Placental epithelial cell (primary cell): ENCODE data around the gene MIB1. TPM values are rescaled to one million over a fixed set of nuclear protein-coding genes. Genes with fewer than 3 reads are reported as not detected.
A peak's percentile ranks its signal among the peaks of the same experiment; 100 is the strongest.

ENCODE experiments used
- small RNA-seq: library from RNA; depleted of rRNA; stranded (forward); fragments of <200 nt; gene quantifications from one replicate; pipeline ENCODE3, GENCODE V24; 2012
- total RNA-seq: library from RNA; depleted of rRNA; stranded (reverse); fragments of >200 nt; gene quantifications from 2 replicates; pipeline ENCODE4 v1.2.3, GENCODE V29; 2012

Gene MIB1
- total RNA-seq, result 53.7 and 61.6 TPM in 2 replicates

DNA sequence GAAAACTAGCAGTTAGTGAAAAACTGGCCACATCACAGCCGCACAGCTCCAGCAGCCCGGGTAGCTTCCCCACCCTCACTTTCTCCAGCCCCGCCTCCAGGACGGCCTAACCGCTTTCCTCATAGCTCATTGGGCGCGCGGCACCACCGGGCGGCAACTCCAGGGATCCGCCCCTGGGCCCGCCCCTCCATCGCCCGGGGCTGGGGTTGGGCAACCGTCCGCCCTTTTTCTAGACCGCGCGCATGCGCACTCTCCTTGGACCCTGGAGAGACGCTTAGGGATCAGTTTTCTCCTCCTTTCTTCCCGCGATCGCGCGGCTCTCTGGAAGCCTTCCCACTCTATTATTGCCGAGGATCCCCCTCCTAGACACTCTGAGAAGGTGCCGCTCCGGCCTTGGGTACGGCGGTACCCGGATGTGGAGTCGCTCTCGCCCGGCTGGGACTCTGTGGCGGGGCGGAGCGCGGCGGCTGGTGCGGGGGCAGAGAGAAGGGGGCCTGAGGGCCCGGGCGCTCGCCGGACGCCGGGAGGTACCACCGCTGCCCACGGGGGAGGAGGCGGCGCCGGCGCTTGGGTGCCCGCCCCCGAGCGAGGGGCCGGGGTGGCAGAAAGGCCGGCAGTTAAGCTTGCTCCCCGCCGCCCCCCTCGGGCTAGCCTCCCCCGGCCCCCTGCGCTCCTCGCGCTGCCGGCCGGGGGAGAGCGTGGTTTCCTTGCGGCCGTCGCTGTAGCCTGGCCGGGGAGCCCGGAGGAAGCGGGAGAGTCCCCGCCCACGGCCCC is at the start of gene MIB1:
Gene MIB1 (plus strand): TSS at position 255 of the 774 bp plus-strand sequence. CDS start 792 bp downstream, outside the sequence.

DNA sequence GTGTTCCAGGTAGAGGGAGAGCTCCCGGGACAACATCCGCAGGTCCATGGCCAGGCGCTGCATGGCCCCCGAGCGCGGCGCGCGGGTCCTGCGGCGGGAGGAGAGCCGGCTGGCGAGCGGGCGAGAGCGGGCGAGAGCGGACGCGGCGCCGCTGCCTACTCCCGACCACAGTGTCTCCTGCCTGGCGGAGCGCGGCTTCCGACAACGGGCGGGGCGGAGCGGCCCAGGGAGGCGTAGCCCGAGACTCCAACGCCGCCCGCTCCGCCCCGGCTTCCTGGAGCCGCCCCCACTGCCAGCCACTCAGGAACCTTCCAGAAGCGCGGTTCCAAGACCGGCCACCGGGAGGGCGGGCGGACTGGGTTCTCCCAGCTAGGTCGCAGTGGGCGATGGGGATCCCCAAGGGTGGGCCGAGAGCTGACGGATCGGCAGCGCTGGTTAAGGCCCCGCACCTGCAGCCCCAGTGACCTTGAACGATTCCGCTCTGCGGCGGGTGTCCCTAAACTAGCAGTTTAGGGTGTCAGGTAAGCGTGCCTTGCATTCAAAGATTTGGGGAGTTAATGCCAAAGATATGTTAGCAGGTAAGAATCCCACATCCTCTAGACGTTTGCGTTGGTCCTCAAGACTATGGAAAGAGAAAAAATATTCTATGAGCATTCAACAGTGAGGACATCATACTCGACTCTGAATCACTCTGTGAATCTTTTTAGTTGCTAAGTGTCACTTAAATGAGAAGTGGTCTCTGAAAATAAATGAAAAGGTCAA is 35.8 kb upstream of the MIB1 start, which contains the start of gene ABHD3:
Gene ABHD3 (minus strand): TSS at position 172 of the 762 bp plus-strand sequence. CDS start 109 bp downstream, at position 63.

Small RNA genes within 50 kb of the gene (small RNA-seq; reads per million reads assigned to genes)
- gene AC103987.3 (not detected), gene RF00019 (not detected), gene RF00045 (0.35 reads per million, percentile 12 among the genes with 10 or more reads in this experiment), gene RF01241 (not detected), gene RN7SL233P (not detected), gene RNU6-1038P (not detected)

Other genes starting within 250 kb of the MIB1 start
- 18.8 and 21.5 TPM in 2 replicates for gene ESCO1, start 140.1 kb upstream of the MIB1 start, total RNA-seq
- 5.9 and 6.3 TPM in 2 replicates for gene SNRPD1, start 128.5 kb upstream of the MIB1 start, total RNA-seq
- gene ABHD3, start 36.0 kb upstream of the MIB1 start, total RNA-seq, result 5.1 TPM in 2 replicates